Astrocyte of the spinal cord (primary cell): ENCODE data around the gene NPTX2.

ENCODE experiments used
- DNase-seq: peaks from one replicate; pipeline ENCODE4 v3.0.0; 2011; ENCODE audit warnings: low read depth, low spot score
- H3K4me3 ChIP-seq: 2 replicates; pipeline ENCODE4 v1.5.1; 2011; ENCODE audit warnings: low read depth, mild to moderate bottlenecking, low read length, moderate library complexity
- in situ Hi-C: cut with HindIII; loops from 2 replicates; pipeline ENCODE4 v1.10.0; 2017; ENCODE audit warnings: low sequenced_read_pairs
- TF ChIP-seq, protein P1 (sequence below): IDR thresholded peaks from 2 replicates; pipeline ENCODE4 v1.5.1; 2012; ENCODE audit warnings: low read depth, mild to moderate bottlenecking, low read length, inconsistent platforms

Gene NPTX2

DNA sequence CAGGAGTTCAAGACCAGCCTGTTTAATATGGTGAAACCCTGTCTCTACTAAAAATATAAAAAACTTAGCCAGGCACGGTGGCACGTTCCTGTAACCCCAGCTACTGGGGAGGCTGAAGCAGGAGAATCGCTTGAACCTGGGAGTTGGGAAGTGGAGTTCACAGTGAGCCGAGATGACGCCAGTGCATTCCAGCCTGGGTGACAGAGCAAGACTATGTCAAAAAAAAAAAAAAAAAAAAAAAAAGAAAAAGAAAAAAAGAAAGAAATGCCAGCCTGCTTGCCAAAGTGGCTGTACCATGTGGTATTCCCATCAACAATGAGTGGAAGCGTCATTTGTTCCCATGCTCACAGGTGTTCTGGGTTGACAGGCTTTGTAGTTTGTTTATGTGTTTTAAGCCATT, 43.3 kb upstream of the NPTX2 start:
- TF ChIP-seq, protein P1, sequence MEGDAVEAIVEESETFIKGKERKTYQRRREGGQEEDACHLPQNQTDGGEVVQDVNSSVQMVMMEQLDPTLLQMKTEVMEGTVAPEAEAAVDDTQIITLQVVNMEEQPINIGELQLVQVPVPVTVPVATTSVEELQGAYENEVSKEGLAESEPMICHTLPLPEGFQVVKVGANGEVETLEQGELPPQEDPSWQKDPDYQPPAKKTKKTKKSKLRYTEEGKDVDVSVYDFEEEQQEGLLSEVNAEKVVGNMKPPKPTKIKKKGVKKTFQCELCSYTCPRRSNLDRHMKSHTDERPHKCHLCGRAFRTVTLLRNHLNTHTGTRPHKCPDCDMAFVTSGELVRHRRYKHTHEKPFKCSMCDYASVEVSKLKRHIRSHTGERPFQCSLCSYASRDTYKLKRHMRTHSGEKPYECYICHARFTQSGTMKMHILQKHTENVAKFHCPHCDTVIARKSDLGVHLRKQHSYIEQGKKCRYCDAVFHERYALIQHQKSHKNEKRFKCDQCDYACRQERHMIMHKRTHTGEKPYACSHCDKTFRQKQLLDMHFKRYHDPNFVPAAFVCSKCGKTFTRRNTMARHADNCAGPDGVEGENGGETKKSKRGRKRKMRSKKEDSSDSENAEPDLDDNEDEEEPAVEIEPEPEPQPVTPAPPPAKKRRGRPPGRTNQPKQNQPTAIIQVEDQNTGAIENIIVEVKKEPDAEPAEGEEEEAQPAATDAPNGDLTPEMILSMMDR = no peak
- in situ Hi-C loops = no loop called here
- no peak for DNase-seq
- no peak overlapping the region for H3K4me3 ChIP-seq

DNA sequence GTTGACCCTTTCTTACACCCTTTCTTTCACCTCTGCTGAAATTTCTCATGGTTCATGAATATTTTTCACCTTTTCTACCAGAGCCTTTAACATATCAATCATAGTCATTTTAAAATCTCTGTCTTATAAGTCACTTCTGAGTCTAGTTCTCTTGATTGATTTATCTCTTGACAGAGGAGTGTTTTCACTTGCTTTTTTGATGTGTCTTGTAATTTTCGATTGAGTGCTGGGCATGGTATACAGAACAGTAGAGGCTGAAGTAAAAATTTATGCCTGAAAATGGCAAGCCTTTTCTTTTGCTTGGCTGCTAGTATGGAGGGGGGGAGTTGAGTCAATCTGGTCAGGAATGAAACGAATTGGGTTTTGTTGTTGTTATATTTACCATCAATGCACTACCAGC, 41.2 kb upstream of the NPTX2 start:
- TF ChIP-seq, protein P1 = no peak
- no peak overlapping the region for H3K4me3 ChIP-seq
- in situ Hi-C loops = no loop called here
- no peak for DNase-seq

DNA sequence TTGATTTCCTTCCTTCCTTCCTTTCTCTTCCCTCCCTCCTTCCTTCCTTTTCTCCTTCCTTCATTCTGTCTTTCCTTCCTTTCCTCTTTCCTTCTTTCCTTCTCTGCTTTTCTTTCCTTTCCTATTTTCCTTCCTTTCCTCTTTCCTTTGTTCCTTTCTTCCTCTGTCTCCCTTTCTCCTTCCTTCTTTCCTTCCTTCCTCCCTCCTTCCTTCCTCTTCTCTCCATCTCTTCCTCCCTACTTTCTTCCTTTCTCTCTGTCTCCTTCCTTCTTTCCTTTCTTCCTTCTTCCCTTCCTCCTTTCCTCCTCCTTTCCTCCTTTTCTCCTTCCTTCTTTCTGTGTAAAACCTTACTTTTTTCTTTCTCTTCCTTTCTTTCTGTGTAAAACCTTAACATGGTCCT, 32.3 kb upstream of the NPTX2 start:
- in situ Hi-C loops = no loop called here
- TF ChIP-seq, protein P1 = no peak
- DNase-seq = no peak
- H3K4me3 ChIP-seq = no peak overlapping the region

DNA sequence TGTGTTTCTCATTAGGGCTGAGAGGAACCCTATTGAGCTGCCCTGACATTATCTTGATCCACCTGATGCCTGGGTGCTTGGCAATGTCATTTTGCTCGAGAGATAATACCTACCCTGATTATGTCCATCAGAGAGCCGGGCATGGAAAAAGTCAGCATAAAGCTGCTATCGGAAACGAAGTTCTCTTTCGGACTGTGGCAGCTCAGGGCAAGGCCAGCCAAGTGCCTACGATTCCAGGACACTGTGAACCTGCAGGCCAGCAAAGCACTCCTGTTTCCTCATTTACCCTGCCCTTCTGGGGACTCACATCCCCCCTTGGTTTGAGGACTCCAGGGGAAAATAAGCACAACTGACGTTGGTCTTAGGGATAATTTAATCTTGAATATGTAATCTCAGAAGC, 25.2 kb upstream of the NPTX2 start:
- TF ChIP-seq, protein P1 = no peak
- in situ Hi-C loops = no loop called here
- DNase-seq = no peak
- H3K4me3 ChIP-seq = no peak overlapping the region

DNA sequence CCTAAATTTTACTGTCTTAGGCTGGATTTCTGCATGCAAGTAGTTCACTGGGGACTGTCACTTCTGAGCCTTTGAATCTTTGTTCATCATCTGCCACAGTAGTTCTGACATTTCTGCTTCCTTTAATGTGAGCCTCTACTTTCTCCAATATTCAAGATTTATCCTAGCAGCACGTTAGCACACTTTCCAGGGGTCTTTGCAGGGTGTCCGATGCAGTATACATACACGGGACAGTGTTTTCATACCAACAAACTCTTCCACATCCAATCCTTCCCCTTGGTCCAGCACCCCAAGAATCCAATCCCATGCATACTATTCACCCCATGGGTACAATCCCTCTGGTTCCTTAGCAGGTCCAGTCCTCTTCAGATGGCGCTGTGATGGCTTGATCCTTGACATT, 22.7 kb upstream of the NPTX2 start:
- in situ Hi-C loops = no loop called here
- TF ChIP-seq, protein P1 = no peak
- H3K4me3 ChIP-seq = no peak overlapping the region
- no peak for DNase-seq

DNA sequence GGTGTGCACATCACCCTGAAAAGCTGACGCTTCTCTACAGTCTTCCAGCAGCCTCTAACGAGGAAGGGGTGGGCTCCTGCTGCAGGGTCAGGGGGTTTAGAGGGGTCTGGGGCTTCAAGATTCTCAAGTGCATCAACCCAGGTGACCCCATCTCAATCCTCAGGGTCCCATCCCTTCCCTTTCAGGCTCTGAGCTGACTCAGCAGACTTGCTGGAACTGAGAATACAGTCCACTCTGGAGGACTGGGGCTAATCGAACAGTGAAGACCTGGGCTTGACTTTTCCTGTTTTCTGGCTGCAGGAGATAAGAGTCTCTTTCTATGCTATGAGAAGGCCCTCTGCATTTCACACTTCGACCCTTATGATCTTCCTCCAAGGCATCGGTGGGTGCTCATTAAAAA, 22.3 kb upstream of the NPTX2 start:
- in situ Hi-C loops = no loop called here
- no peak for DNase-seq
- H3K4me3 ChIP-seq = no peak overlapping the region
- TF ChIP-seq, protein P1 = no peak
